Gastroesophageal sphincter (tissue), 4 donors: ENCODE measurements around the gene CHST11. TPM values are rescaled to one million over a fixed set of nuclear protein-coding genes. Genes with fewer than 3 reads are reported as not detected.

Experiments
- ATAC-seq: fragments of 150-250 bp; one replicate; pipeline ENCODE4 v1.9.1; 2016; ENCODE audit warnings: mild to moderate bottlenecking, moderate library complexity
- H3K27ac ChIP-seq, 4 donors: fragments of 200-600 bp; sonication (generic) in 3 of 4; 1 replicate in 3 of 4; 2 replicates in 1 of 4; pipeline ENCODE4 v1.5.1; 2016 to 2019
- H3K27me3 ChIP-seq: fragments of 200-600 bp; sonication (generic); one replicate; pipeline ENCODE4 v1.5.1; 2019
- H3K36me3 ChIP-seq, 2 donors: fragments of 200-600 bp; sonication (generic); one replicate each; pipeline ENCODE4 v1.5.1; 2019; ENCODE audit warnings: control low read depth in 1 of 2
- H3K4me1 ChIP-seq, 3 donors: fragments of 200-600 bp; sonication (generic); 1 replicate in 2 of 3; 2 replicates in 1 of 3; pipeline ENCODE4 v1.5.1; 2016 to 2019; ENCODE audit warnings: control low read depth in 2 of 3
- H3K4me3 ChIP-seq, 2 donors: fragments of 200-600 bp; sonication (generic); one replicate each; pipeline ENCODE4 v1.5.1; 2019; ENCODE audit warnings: mild to moderate bottlenecking in 1 of 2, moderate library complexity in 1 of 2
- H3K9me3 ChIP-seq, 3 donors: fragments of 200-600 bp; sonication (generic); one replicate each; pipeline ENCODE4 v1.5.1; 2017 to 2019; ENCODE audit warnings: control low read depth in 2 of 3
- CTCF ChIP-seq, 4 experiments: fragments of 200-600 bp in 2 of 4; fragments of 450-650 bp in 2 of 4; sonication (generic) in 1 of 4; IDR thresholded peaks; one replicate each; pipeline ENCODE4 v1.5.1; 2017 to 2019; ENCODE audit warnings: antibody characterized with exemption in 4 of 4, mild to moderate bottlenecking in 2 of 4, moderate library complexity in 2 of 4
- EP300 ChIP-seq: sonication (generic); formaldehyde crosslinking; IDR thresholded peaks from one replicate; pipeline ENCODE4 v1.6.1; 2017; ENCODE audit warnings: antibody characterized with exemption, mild to moderate bottlenecking
- POLR2A ChIP-seq, 2 donors: fragments of 450-650 bp; IDR thresholded peaks; one replicate each; pipeline ENCODE4 v1.6.1; 2017; ENCODE audit warnings: antibody characterized with exemption in 2 of 2, mild to moderate bottlenecking in 2 of 2, moderate library complexity in 1 of 2
- POLR2AphosphoS5 ChIP-seq: sonication (generic); formaldehyde crosslinking; IDR thresholded peaks from one replicate; pipeline ENCODE4 v1.6.1; 2017; ENCODE audit warnings: antibody characterized with exemption
- WGBS, 2 donors: methylation state at CpG; one replicate each; pipeline ENCODE4 v1.1.5; 2018; ENCODE audit warnings: low coverage in 1 of 2; 5-methylcytosine and 5-hydroxymethylcytosine counted together
- total RNA-seq, 4 donors: library from RNA; depleted of rRNA; stranded (reverse); fragments of >200 nt; gene quantifications; one replicate each; pipeline ENCODE4 v1.1.0, GENCODE V29; 2016

CHST11 gene
- total RNA-seq, 4 donors from 2014 or later = 4.3 to 15.6 (median 11.0) TPM

DNA sequence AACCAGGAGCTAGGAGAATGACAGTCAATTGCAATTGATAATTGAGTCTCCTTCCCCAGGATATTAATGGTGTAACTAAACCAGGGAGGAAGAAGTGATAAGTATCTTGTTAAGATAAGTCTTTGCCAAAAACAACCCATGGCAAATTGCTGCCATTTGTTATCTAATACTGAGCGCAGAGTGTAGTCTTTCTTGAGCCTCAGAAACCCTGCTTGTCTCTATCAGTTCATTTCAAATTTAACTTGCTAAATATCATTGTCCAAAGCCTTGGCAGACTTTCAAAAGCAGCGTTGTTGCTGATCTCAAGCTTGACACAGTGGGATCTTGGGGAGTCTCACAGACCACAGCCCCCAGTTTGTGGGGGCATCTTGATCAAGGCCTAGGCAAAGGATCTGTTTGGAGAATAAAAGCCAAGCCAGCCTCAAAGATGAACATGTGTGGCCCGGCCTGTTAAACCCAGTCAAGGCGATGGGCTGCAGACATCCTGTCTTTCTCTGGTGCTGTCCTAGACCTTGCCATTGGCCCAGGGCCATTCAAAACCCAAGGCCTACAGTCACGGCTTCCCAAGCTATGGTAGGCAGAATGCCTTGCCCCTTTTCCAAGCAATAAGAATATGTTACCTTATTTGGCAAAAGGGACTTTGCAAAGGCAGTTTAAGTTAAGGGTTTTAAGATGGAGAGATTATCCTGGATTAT, 164.2 kb downstream of the CHST11 start:
- Histone ChIP-seq H3K27ac (no peak overlapping the region), H3K4me3 (no peak overlapping the region), H3K9me3 (no peaks in the 10 kb centered on the region), H3K4me1 (peaks cover 0 to 1% (median 0%) of the 10 kb centered on the region in 3 donors), H3K36me3 (no peaks in the 10 kb centered on the region), H3K27me3 (no peaks in the 10 kb centered on the region)
- WGBS, 2 donors = 58 to 66% methylated on average over 2 to 4 of the region's 5 CpGs
- no peak for ATAC-seq
- TF ChIP-seq POLR2AphosphoS5 (no peak), POLR2A (IDR thresholded peaks at IDR 0.05) (no peak), EP300 (no peak), CTCF (IDR thresholded peaks at IDR 0.05) (no peak)

GRCh38 chr12:104622928-104623327, 166.2 kb downstream of the CHST11 start:
- Histone ChIP-seq H3K36me3 (no peaks in the 10 kb centered on the region), H3K4me1 (no peaks in the 10 kb centered on the region), H3K4me3 (no peak overlapping the region), H3K27ac (no peak overlapping the region), H3K27me3 (no peaks in the 10 kb centered on the region), H3K9me3 (no peaks in the 10 kb centered on the region)
- ATAC-seq = no peak
- TF ChIP-seq POLR2AphosphoS5 (no peak), CTCF (IDR thresholded peaks at IDR 0.05) (no peak), EP300 (no peak), POLR2A (IDR thresholded peaks at IDR 0.05) (no peak)
- 80% methylated on average over 1 of the region's 3 CpGs; no CpG with 5 or more reads in 1 of the 2 donors for WGBS, 2 donors

DNA sequence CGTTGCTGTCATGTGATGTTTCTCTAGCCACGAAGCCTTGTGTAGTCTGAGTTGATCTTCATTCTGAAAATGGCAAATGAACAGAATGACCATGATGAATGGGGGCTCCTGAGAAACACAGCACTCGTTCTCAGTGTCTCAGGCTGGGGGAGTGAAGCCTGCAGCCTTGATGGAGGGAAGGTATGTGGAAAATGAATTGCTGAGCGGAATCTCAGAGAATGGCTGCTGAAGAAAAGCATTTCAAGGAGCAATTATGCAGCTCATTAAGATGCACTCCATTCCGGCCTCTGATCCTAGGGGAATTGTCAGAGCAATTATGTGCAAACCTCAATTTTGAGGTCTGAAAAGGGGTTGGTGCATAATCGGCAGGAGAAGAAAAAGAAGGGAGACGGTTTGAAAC, 167.1 kb downstream of the CHST11 start:
- no peak for TF ChIP-seq CTCF (IDR thresholded peaks at IDR 0.05)
- TF ChIP-seq POLR2AphosphoS5 = no peak
- no peak for TF ChIP-seq POLR2A (IDR thresholded peaks at IDR 0.05)
- TF ChIP-seq EP300 = no peak
- no peaks in the 10 kb centered on the region for H3K27me3 ChIP-seq
- no peak overlapping the region for H3K27ac ChIP-seq
- H3K4me3 ChIP-seq = no peak overlapping the region
- H3K4me1 ChIP-seq = no peaks in the 10 kb centered on the region
- H3K36me3 ChIP-seq = no peaks in the 10 kb centered on the region
- WGBS, 2 donors = 67 to 87% methylated on average over 6 of the region's 7 CpGs
- H3K9me3 ChIP-seq = no peaks in the 10 kb centered on the region
- ATAC-seq = no peak

DNA sequence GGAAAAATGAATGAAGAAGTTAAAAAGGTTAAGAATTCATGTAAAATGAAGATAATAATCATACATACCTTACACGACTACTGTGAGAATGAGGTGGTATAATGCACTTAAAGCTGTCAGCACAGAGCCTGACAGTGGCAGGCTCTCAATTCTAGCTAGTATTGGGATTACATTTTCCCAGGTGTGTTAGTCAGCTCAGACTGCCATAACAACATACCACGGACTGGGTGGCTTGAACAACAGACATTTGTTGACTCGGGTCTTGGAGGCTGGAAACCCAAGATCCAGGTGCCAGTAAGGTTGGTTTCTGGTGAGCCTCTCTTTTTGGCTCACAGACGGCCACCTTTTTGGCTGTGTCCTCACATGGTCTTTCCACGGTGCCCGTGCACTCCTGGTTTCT, 167.8 kb downstream of the CHST11 start:
- no peaks in the 10 kb centered on the region for H3K36me3 ChIP-seq

More for the DNA sequence above, 167.8 kb downstream of the CHST11 start:
- no peaks in the 10 kb centered on the region for H3K4me1 ChIP-seq
- no peaks in the 10 kb centered on the region for H3K27me3 ChIP-seq
- TF ChIP-seq CTCF (IDR thresholded peaks at IDR 0.05) (no peak), EP300 (no peak)
- 96 to 100% methylated on average over 1 to 6 of the region's 6 CpGs for WGBS, 2 donors
- H3K4me3 ChIP-seq = no peak overlapping the region
- ATAC-seq = no peak
- no peak overlapping the region for H3K27ac ChIP-seq
- H3K9me3 ChIP-seq = no peaks in the 10 kb centered on the region
